Caco-2 (cell line): ENCODE measurements around the gene AARS2. TPM values are rescaled to one million over a fixed set of nuclear protein-coding genes. Genes with fewer than 3 reads are reported as not detected.
A peak's percentile ranks its signal among the peaks of the same experiment; 100 is the strongest.

Experiments
- BruUV-seq: library from RNA; stranded (reverse); fragments of 400-500 nt; replicated peaks from 2 replicates; lab custom pipeline; 2021; lab: Mats Ljungman, UMichigan
- CTCF ChIA-PET: fragments of 300-600 bp; sonication (Branson Sonifier 250); formaldehyde crosslinking; loops from one replicate; lab custom pipeline; 2022; ENCODE audit warnings: antibody characterized with exemption; lab: Charles Lee
- POLR2A ChIA-PET: fragments of 300-600 bp; sonication (Branson Sonifier 250); formaldehyde crosslinking; loops from one replicate; lab custom pipeline; 2022; ENCODE audit warnings: antibody characterized with exemption; lab: Charles Lee
- DNase-seq, 2 experiments: peaks; one replicate each; pipeline versions ENCODE4 v3.0.0 to v3.0.0-alpha.2; 2020 to 2022
- H3K27me3 ChIP-seq: replicated peaks from 2 replicates; pipeline ENCODE4 v1.6.0; 2011; ENCODE audit warnings: low read length; ENCODE audit not compliant: control insufficient read depth, insufficient read depth
- H3K36me3 ChIP-seq: 2 replicates; pipeline ENCODE4 v1.5.1; 2011; ENCODE audit warnings: low read length; ENCODE audit not compliant: control insufficient read depth, insufficient read depth
- H3K4me1 ChIP-seq: fragments of 250-450 bp; sonication (Bioruptor Pico); 2 replicates; pipeline ENCODE4 v1.5.1; 2020; ENCODE audit warnings: mild to moderate bottlenecking
- H3K4me3 ChIP-seq: 2 replicates; pipeline ENCODE4 v1.5.1; 2011; ENCODE audit warnings: low read depth, mild to moderate bottlenecking, control low read depth, low read length
- H3K9me3 ChIP-seq: fragments of 250-450 bp; sonication (Bioruptor Pico); 2 replicates; pipeline ENCODE4 v1.5.1; 2020; ENCODE audit warnings: mild to moderate bottlenecking, moderate library complexity
- H3K27ac Mint-ChIP-seq: one replicate; pipeline ENCODE4 v1.8.0; 2022; ENCODE audit warnings: mixed read lengths; ENCODE audit not compliant: unreplicated experiment
- H3K27me3 Mint-ChIP-seq: one replicate; pipeline ENCODE4 v1.8.0; 2022; ENCODE audit warnings: mixed read lengths; ENCODE audit not compliant: insufficient read depth, unreplicated experiment
- H3K36me3 Mint-ChIP-seq: one replicate; pipeline ENCODE4 v1.8.0; 2022; ENCODE audit warnings: mild to moderate bottlenecking, mixed read lengths; ENCODE audit not compliant: insufficient read depth, unreplicated experiment
- H3K4me1 Mint-ChIP-seq: one replicate; pipeline ENCODE4 v1.8.0; 2022; ENCODE audit warnings: low read depth, mixed read lengths; ENCODE audit not compliant: unreplicated experiment
- H3K4me3 Mint-ChIP-seq: one replicate; pipeline ENCODE4 v1.8.0; 2022; ENCODE audit warnings: mild to moderate bottlenecking, moderate library complexity, mixed read lengths; ENCODE audit not compliant: unreplicated experiment
- H3K9me3 Mint-ChIP-seq: one replicate; pipeline ENCODE4 v1.8.0; 2022; ENCODE audit warnings: mixed read lengths; ENCODE audit not compliant: unreplicated experiment
- CTCF ChIP-seq, 2 experiments: fragments of 200-600 bp in 1 of 2; IDR thresholded peaks; 1 replicate in 1 of 2; 2 replicates in 1 of 2; pipeline versions ENCODE4 v1.5.1 to v1.8.0; 2011 to 2022; ENCODE audit warnings: antibody characterized with exemption in 1 of 2, control low read depth in 1 of 2, inconsistent platforms in 1 of 2, low read depth in 1 of 2, low read length in 1 of 2, mild to moderate bottlenecking in 1 of 2, moderate library complexity in 1 of 2; ENCODE audit not compliant: insufficient read depth in 1 of 2, severe bottlenecking in 1 of 2, unreplicated experiment in 1 of 2
- intact Hi-C: fragments of 100-400 bp; cut with micrococcal nuclease; formaldehyde crosslinking; loops from one replicate; pipeline ENCODE4 v1.10.0; 2022; ENCODE audit not compliant: unreplicated experiment
- total RNA-seq: library from RNA; stranded (reverse); gene quantifications from 2 replicates; pipeline ENCODE4 v1.2.3, GENCODE V29; 2022

Gene AARS2
- total RNA-seq, 1 experiment from 2014 or later = 20.5 TPM

DNA sequence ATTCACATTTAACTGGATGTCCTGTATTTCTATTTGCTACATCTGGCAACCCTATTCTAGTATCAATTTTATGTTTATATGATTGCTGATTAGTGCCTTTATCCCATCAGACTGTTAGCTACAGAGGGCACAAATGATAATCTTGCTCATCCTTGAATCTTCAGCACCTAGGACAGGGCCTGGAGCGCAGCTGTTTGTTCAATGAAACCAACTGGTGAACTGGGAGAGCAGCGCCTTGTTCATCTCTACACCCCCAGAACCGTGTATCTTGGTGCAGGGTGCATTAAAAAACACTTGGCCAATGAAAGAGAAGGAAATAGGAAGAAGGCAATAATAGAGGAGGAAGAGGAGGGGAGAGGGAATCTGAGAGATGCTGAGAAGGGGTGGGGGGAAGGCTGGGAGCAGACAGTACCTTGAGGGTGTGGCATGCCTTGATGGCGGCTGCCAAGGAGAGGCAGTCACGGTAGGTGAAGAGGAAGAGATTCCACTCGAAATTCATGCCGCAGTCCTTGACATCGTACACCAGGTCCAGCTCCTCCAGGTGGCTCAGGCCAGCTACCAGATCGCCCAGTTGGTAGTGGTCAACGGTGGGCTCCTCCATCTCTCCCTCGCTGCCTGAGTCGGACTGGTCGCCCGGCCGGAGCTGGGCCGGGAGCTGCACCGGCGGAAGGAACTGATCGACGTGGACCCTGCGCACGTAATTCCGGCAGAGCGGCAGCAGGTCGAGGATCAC is 27.4 kb downstream of the AARS2 start:
- Mint-ChIP-seq H3K36me3 (no peaks in the 10 kb centered on the region), H3K4me1 (no peaks in the 10 kb centered on the region), H3K9me3 (no peaks in the 10 kb centered on the region), H3K4me3 (no peak overlapping the region), H3K27ac (no peak overlapping the region), H3K27me3 (peaks cover 43% of the 10 kb centered on the region)
- 0 out of 2 replicates have a peak, but pooled peaks cover 1% of the 10 kb centered on the region for H3K27me3 ChIP-seq
- intact Hi-C loops = no loop called here
- no peak for TF ChIP-seq CTCF (IDR thresholded peaks at IDR 0.05; ENCODE audit: insufficient read depth in 1 of 2, low read depth in 1 of 2, low read length in 1 of 2, severe bottlenecking in 1 of 2, unreplicated experiment in 1 of 2)
- H3K36me3 ChIP-seq = no peaks in the 10 kb centered on the region
- CTCF ChIA-PET = interaction anchor here (0.7 kb wide), 1 partner anchor 1357 kb away, joined by 7 read pairs; no protein-coding TSS in a partner anchor
- no peaks in the 10 kb centered on the region for H3K4me1 ChIP-seq
- DNase-seq = peak in 1 of 2 experiments; percentile 39
- no peak overlapping the region for H3K4me3 ChIP-seq
- no TSS peak for BruUV-seq
- H3K9me3 ChIP-seq = no peaks in the 10 kb centered on the region
- POLR2A ChIA-PET = no interaction called here

- no peaks in the 10 kb centered on the region for H3K9me3 Mint-ChIP-seq
- DNase-seq = no peak
- Histone ChIP-seq H3K4me3 (no peak overlapping the region), H3K9me3 (no peaks in the 10 kb centered on the region), H3K27me3 (0 out of 2 replicates have a peak, but pooled peaks cover 1% of the 10 kb centered on the region), H3K4me1 (no peaks in the 10 kb centered on the region), H3K36me3 (no peaks in the 10 kb centered on the region)
- no peak for TF ChIP-seq CTCF (IDR thresholded peaks at IDR 0.05; ENCODE audit: insufficient read depth in 1 of 2, low read depth in 1 of 2, low read length in 1 of 2, severe bottlenecking in 1 of 2, unreplicated experiment in 1 of 2)
- H3K4me3 Mint-ChIP-seq = no peak overlapping the region
- H3K4me1 Mint-ChIP-seq = no peaks in the 10 kb centered on the region
- POLR2A ChIA-PET = interaction anchor here (0.5 kb wide), 1 partner anchor 12 kb away, joined by 3 read pairs; no protein-coding TSS in a partner anchor
- intact Hi-C loops = no loop called here
- no TSS peak for BruUV-seq
- peaks cover 40% of the 10 kb centered on the region for H3K27me3 Mint-ChIP-seq
- CTCF ChIA-PET = no interaction called here
- H3K36me3 Mint-ChIP-seq = no peaks in the 10 kb centered on the region
- H3K27ac Mint-ChIP-seq = no peak overlapping the region
Measured at GRCh38 chr6:44284867-44285266, 28.3 kb downstream of the AARS2 start.

DNA sequence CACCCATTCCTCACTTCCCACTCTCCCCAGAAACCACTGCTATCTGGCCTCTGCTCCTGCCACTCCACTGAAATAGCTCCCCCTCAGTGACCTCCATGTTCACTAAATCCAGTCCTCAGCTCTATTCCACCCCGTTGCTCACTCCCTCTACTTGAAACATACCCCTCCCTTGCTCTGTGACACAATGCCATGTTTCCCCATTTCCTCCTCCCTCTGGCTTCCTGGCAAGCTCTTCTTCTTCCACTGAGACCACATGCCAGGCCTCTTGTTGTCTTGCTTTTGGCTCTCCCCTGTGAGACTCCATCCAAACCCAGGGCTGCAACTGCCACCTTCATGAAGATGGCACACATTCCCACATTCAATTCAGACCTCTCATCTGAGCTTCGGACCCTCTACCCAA is 29.0 kb downstream of the AARS2 start:
- no peak for TF ChIP-seq CTCF (IDR thresholded peaks at IDR 0.05; ENCODE audit: insufficient read depth in 1 of 2, low read depth in 1 of 2, low read length in 1 of 2, severe bottlenecking in 1 of 2, unreplicated experiment in 1 of 2)
- CTCF ChIA-PET = interaction anchor here (0.8 kb wide), 1 partner anchor 29 kb away, joined by 4 read pairs; the partner anchor contains the start of gene AARS2
- BruUV-seq = no TSS peak

More for the DNA sequence above, 29.0 kb downstream of the AARS2 start:
- no peaks in the 10 kb centered on the region for H3K36me3 Mint-ChIP-seq
- no peak overlapping the region for H3K27ac Mint-ChIP-seq
- no peaks in the 10 kb centered on the region for H3K4me1 Mint-ChIP-seq
- H3K9me3 Mint-ChIP-seq = no peaks in the 10 kb centered on the region
- Histone ChIP-seq H3K4me3 (no peak overlapping the region), H3K27me3 (0 out of 2 replicates have a peak, but pooled peaks cover 1% of the 10 kb centered on the region), H3K9me3 (no peaks in the 10 kb centered on the region), H3K36me3 (no peaks in the 10 kb centered on the region), H3K4me1 (no peaks in the 10 kb centered on the region)
- H3K4me3 Mint-ChIP-seq = no peak overlapping the region
- H3K27me3 Mint-ChIP-seq = peaks cover 38% of the 10 kb centered on the region
- no peak for DNase-seq
- intact Hi-C loops = no loop called here
- POLR2A ChIA-PET = no interaction called here
